Motor neuron (in vitro differentiated cells): Measurements from ENCODE around the gene PHLPP1. TPM values are rescaled to one million over a fixed set of nuclear protein-coding genes. Genes with fewer than 3 reads are reported as not detected.
A peak's percentile ranks its signal among the peaks of the same experiment; 100 is the strongest.

ENCODE experiments used
- ATAC-seq, 8 experiments: fragments of 200-7000 bp; cut with Tn5 transposase; replicated peaks in 6 of 8; 2 replicates each; pipeline ENCODE4 v1.8.0; 2021; ENCODE audit warnings: mild to moderate bottlenecking in 8 of 8, moderate library complexity in 8 of 8
- H3K27ac ChIP-seq, 2 donors: fragments of 250-450 bp; sonication (Bioruptor Pico); 2 replicates each; pipeline ENCODE4 v1.9.0; 2021; ENCODE audit warnings: antibody characterized with exemption in 2 of 2, mild to moderate bottlenecking in 2 of 2, moderate library complexity in 1 of 2
- H3K4me1 ChIP-seq, 2 donors: fragments of 250-450 bp; sonication (Bioruptor Pico); replicated peaks in 1 of 2; 2 replicates each; pipeline ENCODE4 v1.6.1; 2021; ENCODE audit warnings: antibody characterized with exemption in 2 of 2, mild to moderate bottlenecking in 2 of 2, moderate library complexity in 1 of 2
- H3K4me3 ChIP-seq, 5 donors: fragments of 250-450 bp; sonication (Bioruptor Pico); 2 replicates each; pipeline ENCODE4 v1.9.0; 2021; ENCODE audit warnings: antibody characterized with exemption in 5 of 5, mild to moderate bottlenecking in 5 of 5, moderate library complexity in 4 of 5
- WGBS, 10 experiments: fragments of 450-650 bp; shearing (Covaris generic); methylation state at CpG; one replicate each; pipeline ENCODE4 v1.0.0; 2022; 5-methylcytosine and 5-hydroxymethylcytosine counted together
- in situ Hi-C, 9 experiments: fragments of 400-800 bp; cut with MboI; loops; one replicate each; pipeline ENCODE4 v1.15.0; 2021; ENCODE audit warnings: low sequenced_read_pairs in 9 of 9, low pct_unique_long_range_greater_than_20kb in 2 of 9; ENCODE audit not compliant: unreplicated experiment in 9 of 9
- total RNA-seq, 8 experiments: library from RNA; unstranded; fragments of 300-600 nt; gene quantifications; 2 replicates each; pipeline versions ENCODE4 v1.2.3 to v1.2.4, GENCODE V29; 2022

Gene PHLPP1
- total RNA-seq, 8 experiments from 2014 or later, result 3.3 to 14.4 (median 12.1) TPM

GRCh38 chr18:62974928-62975675, 259.8 kb downstream of the PHLPP1 start:
- Histone ChIP-seq H3K4me1 (peaks cover 2 to 6% of the 10 kb centered on the region in 2 donors), H3K4me3 (no peak overlapping the region), H3K27ac (no peak overlapping the region)
- in situ Hi-C loops, result loop anchor here in 8 of 9 experiments (25.0 kb wide), 3 partner anchors 263 to 538 kb away; partner anchors contain the start of gene PHLPP1 (in 6 of the 8)
- 70 to 100% (median 100%) methylated on average over 1 to 6 of the region's 7 CpGs for WGBS, 10 experiments
- ATAC-seq, result peak in 2 of 8 experiments; percentile 13 to 28

DNA sequence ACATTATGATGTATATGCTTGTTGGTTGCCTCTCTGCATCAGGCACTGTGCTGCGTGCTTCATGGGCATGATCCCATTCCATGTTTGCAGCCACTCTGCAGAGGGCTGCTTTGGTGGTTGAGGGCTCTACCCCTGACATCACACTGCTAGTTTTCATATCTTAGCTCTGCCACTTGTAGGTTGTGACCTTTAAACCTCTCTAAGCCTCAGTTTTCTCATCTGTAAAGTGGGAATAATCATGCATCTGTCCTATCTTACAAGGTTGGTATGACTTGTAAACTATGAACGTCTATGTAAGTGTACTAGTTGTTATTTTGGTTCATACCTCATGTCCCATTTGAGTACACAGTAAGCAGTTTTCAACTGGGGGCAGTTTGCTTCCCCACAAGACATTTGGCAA, 260.4 kb downstream of the PHLPP1 start:
- in situ Hi-C loops, result loop anchor here in 8 of 9 experiments (25.0 kb wide), 3 partner anchors 263 to 538 kb away; partner anchors contain the start of gene PHLPP1 (in 4 of the 8)
- ATAC-seq, result no peak
- 33 to 100% (median 90%) methylated on average over 1 to 2 of the region's 2 CpGs; no CpG with 5 or more reads in 3 of the 10 experiments for WGBS, 10 experiments
- Histone ChIP-seq H3K4me3 (no peak overlapping the region), H3K27ac (no peak overlapping the region), H3K4me1 (peaks cover 2 to 6% of the 10 kb centered on the region in 2 donors)

DNA sequence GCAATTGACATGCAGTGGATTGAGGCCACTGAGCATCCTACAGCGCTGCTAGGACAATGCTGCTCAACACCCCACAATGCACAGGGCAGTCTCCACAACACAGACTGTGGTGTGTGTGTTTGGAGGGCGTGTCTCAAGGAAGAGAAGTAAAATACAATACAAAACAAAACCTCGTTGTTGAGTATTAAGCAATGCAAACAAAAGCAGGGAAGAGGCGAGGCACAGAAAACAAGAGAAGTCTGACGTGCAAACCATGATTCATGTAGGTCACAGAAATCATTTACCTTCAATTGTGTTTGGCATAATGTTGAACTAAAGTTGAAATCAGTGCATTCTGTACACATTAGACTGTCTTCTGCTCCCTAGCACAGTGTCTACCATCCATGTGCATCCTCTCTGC, 260.9 kb downstream of the PHLPP1 start:
- Histone ChIP-seq H3K4me1 (peaks cover 2 to 6% of the 10 kb centered on the region in 2 donors), H3K27ac (no peak overlapping the region), H3K4me3 (no peak overlapping the region)
- 72 to 100% (median 92%) methylated on average over 1 to 5 of the region's 5 CpGs; no CpG with 5 or more reads in 1 of the 10 experiments for WGBS, 10 experiments
- ATAC-seq, result no peak
- in situ Hi-C loops, result loop anchor here in 8 of 9 experiments (25.0 kb wide), 3 partner anchors 264 to 539 kb away; partner anchors contain the start of gene PHLPP1 (in 4 of the 8)

DNA sequence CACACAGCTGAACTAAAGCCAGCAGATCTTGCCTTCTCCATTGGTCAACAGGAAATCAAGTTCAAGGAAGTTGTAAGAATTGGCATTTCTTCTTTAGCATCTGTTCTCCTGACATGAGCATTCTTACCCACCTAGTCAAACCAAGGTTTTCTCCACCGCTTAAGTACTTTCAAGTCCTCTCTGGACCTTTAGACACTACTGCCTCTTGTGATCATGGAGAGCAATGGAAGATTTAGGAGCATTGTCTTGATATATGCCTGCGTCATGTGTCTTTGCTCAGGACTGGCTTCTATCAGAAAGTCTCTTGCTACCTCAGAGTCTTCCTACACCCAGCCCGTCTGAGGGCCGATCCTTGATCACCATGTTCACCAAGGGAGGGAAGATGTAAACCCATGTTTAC, 262.2 kb downstream of the PHLPP1 start:
- WGBS, 10 experiments, result 95 to 100% (median 98%) methylated on average over 1 to 4 of the region's 4 CpGs; no CpG with 5 or more reads in 4 of the 10 experiments
- H3K4me3 ChIP-seq, result no peak overlapping the region

DNA sequence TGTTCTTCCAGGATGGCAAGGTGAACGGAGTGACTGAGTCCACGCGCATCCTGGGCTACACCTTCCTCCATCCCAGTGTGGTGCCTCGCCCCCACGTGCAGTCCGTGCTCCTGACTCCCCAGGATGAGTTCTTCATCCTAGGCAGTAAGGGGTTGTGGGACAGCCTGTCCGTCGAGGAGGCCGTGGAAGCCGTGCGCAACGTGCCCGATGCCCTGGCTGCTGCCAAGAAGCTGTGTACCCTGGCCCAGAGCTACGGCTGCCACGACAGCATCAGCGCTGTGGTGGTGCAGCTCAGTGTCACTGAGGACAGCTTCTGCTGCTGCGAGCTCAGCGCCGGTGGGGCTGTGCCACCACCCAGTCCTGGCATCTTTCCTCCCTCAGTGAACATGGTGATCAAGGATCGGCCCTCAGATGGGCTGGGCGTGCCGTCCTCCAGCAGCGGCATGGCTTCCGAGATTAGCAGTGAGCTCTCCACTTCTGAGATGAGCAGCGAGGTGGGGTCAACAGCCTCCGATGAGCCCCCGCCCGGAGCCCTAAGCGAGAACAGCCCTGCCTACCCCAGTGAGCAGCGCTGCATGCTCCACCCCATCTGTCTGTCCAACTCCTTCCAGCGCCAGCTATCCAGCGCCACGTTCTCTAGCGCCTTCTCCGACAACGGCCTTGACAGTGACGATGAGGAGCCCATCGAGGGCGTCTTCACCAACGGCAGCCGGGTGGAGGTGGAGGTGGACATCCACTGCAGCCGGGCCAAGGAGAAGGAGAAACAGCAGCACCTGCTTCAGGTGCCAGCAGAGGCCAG, 263.1 kb downstream of the PHLPP1 start:
- WGBS, 10 experiments, result 80 to 100% (median 100%) methylated on average over 1 to 14 of the region's 42 CpGs; no CpG with 5 or more reads in 5 of the 10 experiments
- Histone ChIP-seq H3K27ac (no peak overlapping the region), H3K4me1 (peaks cover 2 to 6% of the 10 kb centered on the region in 2 donors), H3K4me3 (no peak overlapping the region)
- no peak for ATAC-seq
- in situ Hi-C loops, result loop anchor here in 8 of 9 experiments (25.0 kb wide), 3 partner anchors 266 to 541 kb away; partner anchors contain the start of gene PHLPP1 (in 4 of the 8)

More for the DNA sequence above, 262.2 kb downstream of the PHLPP1 start:
- in situ Hi-C loops, result loop anchor here in 8 of 9 experiments (25.0 kb wide), 3 partner anchors 265 to 540 kb away; partner anchors contain the start of gene PHLPP1 (in 4 of the 8)
- no peak overlapping the region for H3K27ac ChIP-seq
- ATAC-seq, result no peak
- peaks cover 2 to 6% of the 10 kb centered on the region in 2 donors for H3K4me1 ChIP-seq

DNA sequence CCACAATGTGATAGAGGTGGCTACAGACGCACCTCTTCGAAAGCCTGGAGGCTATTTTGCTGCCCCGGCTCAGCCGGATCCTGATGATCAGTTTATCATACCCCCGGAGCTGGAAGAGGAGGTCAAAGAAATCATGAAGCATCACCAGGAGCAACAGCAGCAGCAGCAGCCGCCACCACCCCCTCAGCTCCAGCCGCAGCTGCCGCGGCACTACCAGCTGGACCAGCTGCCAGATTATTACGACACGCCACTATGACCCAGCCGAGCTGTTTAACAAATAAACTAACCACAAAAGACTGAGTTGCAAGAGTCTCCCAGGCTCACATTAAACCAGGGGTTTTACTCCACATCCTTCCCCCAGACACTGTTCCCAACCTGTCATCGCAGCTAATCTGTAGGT, 263.8 kb downstream of the PHLPP1 start:
- WGBS, 10 experiments, result 50 to 100% (median 83%) methylated on average over 1 to 3 of the region's 13 CpGs; no CpG with 5 or more reads in 4 of the 10 experiments
- ATAC-seq, result peak in 4 of 8 experiments; percentile 8 to 41 (median 18)
- H3K4me1 ChIP-seq, result peaks cover 2 to 6% of the 10 kb centered on the region in 2 donors
- in situ Hi-C loops, result loop anchor here in 8 of 9 experiments (25.0 kb wide), 3 partner anchors 267 to 542 kb away; partner anchors contain the start of gene PHLPP1 (in 4 of the 8)
- no peak overlapping the region for H3K27ac ChIP-seq
- no peak overlapping the region for H3K4me3 ChIP-seq

- peak in 4 of 8 experiments; percentile 49 to 67 (median 63) for ATAC-seq
- H3K27ac ChIP-seq, result no peak overlapping the region
- H3K4me3 ChIP-seq, result no peak overlapping the region
- peaks cover 2 to 6% of the 10 kb centered on the region in 2 donors for H3K4me1 ChIP-seq
- WGBS, 10 experiments, result 20 to 100% (median 60%) methylated on average over 1 to 4 of the region's 4 CpGs; no CpG with 5 or more reads in 3 of the 10 experiments
- in situ Hi-C loops, result loop anchor here in 8 of 9 experiments (25.0 kb wide), 3 partner anchors 268 to 543 kb away; partner anchors contain the start of gene PHLPP1 (in 4 of the 8)
Measured at GRCh38 chr18:62979900-62980299, 264.6 kb downstream of the PHLPP1 start.

DNA sequence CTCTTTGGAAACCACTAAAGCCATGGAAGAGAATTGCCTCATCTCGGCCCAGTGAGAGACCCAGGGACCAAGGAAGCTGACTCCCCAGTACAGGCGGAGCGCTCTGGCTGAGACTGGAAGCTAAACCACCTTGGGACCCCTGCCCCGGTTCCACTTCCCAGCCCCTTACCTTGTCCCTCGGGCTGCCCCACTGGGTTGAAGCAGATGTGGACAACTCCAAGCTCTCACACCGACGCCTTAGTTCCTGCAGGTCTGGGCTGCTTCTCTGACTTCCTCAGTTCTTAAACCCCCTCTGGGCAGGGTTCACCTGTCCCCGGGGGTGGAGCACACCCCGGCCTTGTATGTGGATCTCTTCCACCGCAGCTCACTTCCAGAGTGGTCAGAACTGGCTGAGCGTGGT, 266.2 kb downstream of the PHLPP1 start:
- 95 to 100% methylated on average over 2 to 3 of the region's 11 CpGs; no CpG with 5 or more reads in 8 of the 10 experiments for WGBS, 10 experiments
- no peak overlapping the region for H3K27ac ChIP-seq
- peaks cover 2 to 6% of the 10 kb centered on the region in 2 donors for H3K4me1 ChIP-seq
- ATAC-seq, result no peak
- in situ Hi-C loops, result loop anchor here in 8 of 9 experiments (25.0 kb wide), 3 partner anchors 269 to 544 kb away; partner anchors contain the start of gene PHLPP1 (in 4 of the 8)
- H3K4me3 ChIP-seq, result no peak overlapping the region

GRCh38 chr18:62982600-62983251, 267.4 kb downstream of the PHLPP1 start:
- Histone ChIP-seq H3K4me3 (no peak overlapping the region), H3K4me1 (peaks cover 2 to 6% of the 10 kb centered on the region in 2 donors), H3K27ac (no peak overlapping the region)

GRCh38 chr18:62984656-62985315, 269.4 kb downstream of the PHLPP1 start:
- no peak for ATAC-seq
- H3K4me1 ChIP-seq, result peaks cover 2 to 3% of the 10 kb centered on the region in 2 donors
- H3K4me3 ChIP-seq, result no peak overlapping the region
- in situ Hi-C loops, result loop anchor here in 8 of 9 experiments (25.0 kb wide), 3 partner anchors 272 to 547 kb away; partner anchors contain the start of gene PHLPP1 (in 4 of the 8)
- H3K27ac ChIP-seq, result no peak overlapping the region
- 51 to 100% (median 85%) methylated on average over 1 to 8 of the region's 11 CpGs for WGBS, 10 experiments

More at GRCh38 chr18:62982600-62983251, 267.4 kb downstream of the PHLPP1 start:
- WGBS, 10 experiments, result 0 to 87% (median 63%) methylated on average over 1 to 9 of the region's 11 CpGs
- in situ Hi-C loops, result loop anchor here in 8 of 9 experiments (25.0 kb wide), 3 partner anchors 270 to 545 kb away; partner anchors contain the start of gene PHLPP1 (in 4 of the 8)
- ATAC-seq, result peak; percentile 68 to 87 (median 73)

DNA sequence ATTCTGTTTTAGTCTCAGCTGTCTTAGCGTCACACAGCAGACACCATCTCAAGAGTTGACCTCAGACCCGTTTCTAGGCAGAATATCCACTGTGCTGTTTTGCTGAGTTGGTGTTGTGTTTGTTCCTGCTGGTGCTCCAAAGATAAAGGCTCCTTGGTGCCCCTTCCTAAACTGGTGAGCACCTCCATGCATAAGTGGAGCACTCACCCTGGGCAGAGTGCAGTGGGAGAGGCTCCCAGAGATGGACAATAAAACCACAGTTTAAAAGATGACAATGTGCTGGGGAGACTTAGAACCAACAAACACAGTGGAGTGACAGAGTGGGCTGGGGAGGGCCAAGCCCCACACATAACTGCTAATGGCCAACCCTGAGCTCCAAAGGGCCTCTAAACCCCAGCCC, 271.1 kb downstream of the PHLPP1 start:
- Histone ChIP-seq H3K4me3 (no peak overlapping the region), H3K4me1 (no peaks in the 10 kb centered on the region), H3K27ac (no peak overlapping the region)
- 80 to 100% (median 80%) methylated on average over 1 to 2 of the region's 2 CpGs; no CpG with 5 or more reads in 7 of the 10 experiments for WGBS, 10 experiments
- no peak for ATAC-seq
- in situ Hi-C loops, result loop anchor here in 8 of 9 experiments (25.0 kb wide), 3 partner anchors 274 to 549 kb away; partner anchors contain the start of gene PHLPP1 (in 4 of the 8)
